HCT116 (cell line): Measurements from ENCODE around the gene PROSER2. TPM values are rescaled to one million over a fixed set of nuclear protein-coding genes. Genes with fewer than 3 reads are reported as not detected.

ENCODE experiments used
- ATAC-seq: fragments of 200-7000 bp; cut with Tn5 transposase; 2 replicates; pipeline ENCODE4 v1.9.1; 2020; ENCODE audit warnings: mild to moderate bottlenecking, moderate library complexity
- BruUV-seq: library from RNA; stranded (reverse); fragments of 400-500 nt; replicated peaks from 2 replicates; lab custom pipeline; 2021; lab: Mats Ljungman, UMichigan
- CTCF ChIA-PET: fragments of 300-600 bp; sonication (Branson Sonifier 250); formaldehyde crosslinking; loops from one replicate; lab custom pipeline; 2021; ENCODE audit warnings: antibody characterized with exemption; lab: Charles Lee
- POLR2A ChIA-PET: fragments of 300-600, 350-600 bp; sonication (Branson Sonifier 250); formaldehyde crosslinking; loops from one replicate; lab custom pipeline; 2021; ENCODE audit warnings: antibody characterized with exemption; lab: Charles Lee
- RAD21 ChIA-PET, 2 experiments: fragments of 300-600 bp; sonication (Branson Sonifier 250); formaldehyde crosslinking; loops; one replicate each; lab custom pipeline; 2023; ENCODE audit warnings: low total read pairs in 2 of 2; ENCODE audit not compliant: uncharacterized antibody in 2 of 2, unreplicated experiment in 2 of 2, low non-redundant PET in 1 of 2; lab: Charles Lee
- DNase-seq: peaks from one replicate; pipeline ENCODE4 v3.0.0-alpha.2; 2010; ENCODE audit warnings: low read depth, low spot score
- H2AFZ ChIP-seq: fragments of 200-600 bp; shearing (Covaris generic), sonication (generic); 2 replicates; pipeline ENCODE4 v1.6.1; 2017; ENCODE audit warnings: low read depth, mixed run types, mixed read lengths, antibody characterized with exemption, low read length; ENCODE audit not compliant: poor library complexity, severe bottlenecking
- H3K27ac ChIP-seq: 2 replicates; pipeline ENCODE4 v1.5.1; 2012; ENCODE audit warnings: low read depth, low read length
- H3K27me3 ChIP-seq: fragments of 200-600 bp; sonication (generic); 2 replicates; pipeline ENCODE4 v1.6.1; 2016; ENCODE audit warnings: mixed run types, low read length, mixed read lengths; ENCODE audit not compliant: insufficient read depth
- H3K36me3 ChIP-seq, 2 experiments: fragments of 200-500 bp in 1 of 2; fragments of 200-600 bp in 1 of 2; sonication (Bioruptor generic) in 1 of 2; sonication (generic) in 1 of 2; 2 replicates each; pipeline versions ENCODE4 v1.5.1 to v1.6.1; 2014 to 2016; ENCODE audit warnings: low read length in 2 of 2, inconsistent platforms in 1 of 2, mixed read lengths in 1 of 2, mixed run types in 1 of 2; ENCODE audit not compliant: insufficient read depth in 2 of 2, control insufficient read depth in 1 of 2
- H3K4me1 ChIP-seq, 2 experiments: fragments of 200-600 bp in 1 of 2; sonication (generic) in 1 of 2; 2 replicates each; pipeline versions ENCODE4 v1.5.1 to v1.6.1; 2012 to 2017; ENCODE audit warnings: low read length in 2 of 2, inconsistent platforms in 1 of 2, mild to moderate bottlenecking in 1 of 2, mixed read lengths in 1 of 2, mixed run types in 1 of 2, moderate library complexity in 1 of 2; ENCODE audit not compliant: insufficient read depth in 2 of 2, control insufficient read depth in 1 of 2
- H3K4me2 ChIP-seq: fragments of 200-600 bp; sonication (generic); 2 replicates; pipeline ENCODE4 v1.6.1; 2017; ENCODE audit warnings: mixed run types, low read length, mixed read lengths
- H3K4me3 ChIP-seq, 2 experiments: fragments of 200-600 bp in 1 of 2; sonication (generic) in 1 of 2; replicated peaks in 1 of 2; 2 replicates each; pipeline ENCODE4 v1.5.1; 2011 to 2016; ENCODE audit warnings: low read length in 2 of 2, control low read depth in 1 of 2, low read depth in 1 of 2, mild to moderate bottlenecking in 1 of 2, mixed read lengths in 1 of 2, mixed run types in 1 of 2
- H3K79me2 ChIP-seq: fragments of 200-600 bp; sonication (generic); 2 replicates; pipeline ENCODE4 v1.6.1; 2017; ENCODE audit warnings: mild to moderate bottlenecking, mixed run types, low read length, moderate library complexity, mixed read lengths; ENCODE audit not compliant: insufficient read depth
- H3K9ac ChIP-seq: fragments of 200-600 bp; sonication (generic); 2 replicates; pipeline ENCODE4 v1.6.1; 2016; ENCODE audit warnings: low read length, mixed read lengths
- H3K9me2 ChIP-seq: fragments of 200-600 bp; sonication (generic), shearing (Covaris generic); 2 replicates; pipeline ENCODE4 v1.6.1; 2017; ENCODE audit warnings: mixed run types, mild to moderate bottlenecking, moderate library complexity; ENCODE audit not compliant: insufficient read depth
- H3K9me3 ChIP-seq, 2 experiments: fragments of 200-500 bp in 1 of 2; fragments of 200-600 bp in 1 of 2; sonication (Bioruptor generic) in 1 of 2; sonication (generic) in 1 of 2; 2 replicates each; pipeline ENCODE4 v1.6.1; 2014 to 2017; ENCODE audit warnings: low read length in 2 of 2, mixed read lengths in 2 of 2, inconsistent platforms in 1 of 2, low read depth in 1 of 2, mild to moderate bottlenecking in 1 of 2, mixed run types in 1 of 2, moderate library complexity in 1 of 2; ENCODE audit not compliant: control insufficient read depth in 1 of 2, insufficient read depth in 1 of 2
- H4K20me1 ChIP-seq: fragments of 200-600 bp; sonication (generic), shearing (Covaris generic); 2 replicates; pipeline ENCODE4 v1.6.1; 2017; ENCODE audit warnings: mixed run types, mild to moderate bottlenecking, moderate library complexity; ENCODE audit not compliant: insufficient read depth
- CBX3 ChIP-seq: IDR thresholded peaks from 2 replicates; pipeline ENCODE4 v1.6.1; 2012; ENCODE audit warnings: low read depth
- CEBPB ChIP-seq: IDR thresholded peaks from 2 replicates; pipeline ENCODE4 v1.6.1; 2012; ENCODE audit warnings: low read depth
- CTCF ChIP-seq, 3 experiments: fragments of 200-600 bp in 1 of 3; sonication (generic) in 1 of 3; IDR thresholded peaks in 2 of 3; conservative IDR thresholded peaks in 1 of 3; 2 replicates each; pipeline ENCODE4 v1.5.1; 2012 to 2017; ENCODE audit warnings: low read depth in 2 of 3, low read length in 2 of 3, antibody characterized with exemption in 1 of 3, borderline replicate concordance in 1 of 3, control low read depth in 1 of 3, mild to moderate bottlenecking in 1 of 3, mixed read lengths in 1 of 3, mixed run types in 1 of 3, moderate library complexity in 1 of 3; ENCODE audit not compliant: insufficient read depth in 1 of 3
- EGR1 ChIP-seq: IDR thresholded peaks from 2 replicates; pipeline ENCODE4 v1.6.1; 2012; ENCODE audit warnings: low read depth
- EZH2 ChIP-seq: fragments of 200-600 bp; sonication (generic); IDR thresholded peaks from 2 replicates; pipeline ENCODE4 v1.6.1; 2017; ENCODE audit warnings: antibody characterized with exemption, mixed run types
- EZH2phosphoT487 ChIP-seq: fragments of 200-600 bp; IDR thresholded peaks from 2 replicates; pipeline ENCODE4 v1.6.1; 2018; ENCODE audit warnings: antibody characterized with exemption, borderline replicate concordance
- FOSL1 ChIP-seq: IDR thresholded peaks from 2 replicates; pipeline ENCODE4 v1.6.1; 2012; ENCODE audit warnings: low read depth
- POLR2A ChIP-seq: IDR thresholded peaks from 2 replicates; pipeline ENCODE4 v1.7.0; 2011; ENCODE audit warnings: borderline replicate concordance; ENCODE audit not compliant: insufficient read depth, insufficient read length; ENCODE audit errors: extremely low read depth
- SIN3A ChIP-seq: IDR thresholded peaks from 2 replicates; pipeline ENCODE4 v1.6.1; 2012; ENCODE audit warnings: low read depth
- SP1 ChIP-seq: IDR thresholded peaks from 2 replicates; pipeline ENCODE4 v1.6.1; 2012; ENCODE audit warnings: low read depth
- intact Hi-C: fragments of 100-400 bp; cut with micrococcal nuclease; formaldehyde crosslinking; loops from 2 replicates; pipeline ENCODE4 v1.10.0; 2022
- total RNA-seq: library from RNA; stranded (reverse); gene quantifications from one replicate; pipeline ENCODE4 v1.2.1, GENCODE V29; 2021; ENCODE audit not compliant: unreplicated experiment
- TF ChIP-seq, protein P1 (sequence below): IDR thresholded peaks from 2 replicates; pipeline ENCODE4 v1.6.1; 2012
- TF ChIP-seq, protein P2 (sequence below): IDR thresholded peaks from 2 replicates; pipeline ENCODE4 v1.6.1; 2012; ENCODE audit warnings: low read depth

The PROSER2 gene
- total RNA-seq, 1 experiment from 2014 or later = 46.2 TPM

GRCh38 chr10:11907914-11908313 is 84.8 kb downstream of the PROSER2 start:
- H3K9me3 ChIP-seq = no peaks in the 10 kb centered on the region
- DNase-seq (no peak), ATAC-seq (no peak)
- H3K4me3 ChIP-seq = no peak overlapping the region
- H3K9me2 ChIP-seq = no peaks in the 10 kb centered on the region
- H3K36me3 ChIP-seq = no peaks in the 10 kb centered on the region
- no peaks in the 10 kb centered on the region for H4K20me1 ChIP-seq
- ChIA-PET POLR2A (interaction anchor here (0.6 to 0.8 kb wide), 2 partner anchors 33 to 220 kb away, joined by 3 to 4 read pairs; no protein-coding TSS in a partner anchor), RAD21 (no interaction called here), CTCF (no interaction called here)
- intact Hi-C loops = no loop called here
- no TSS peak for BruUV-seq
- TF ChIP-seq EGR1 = no peak
- TF ChIP-seq SP1 = no peak
- no peak for TF ChIP-seq FOSL1
- no peak for TF ChIP-seq POLR2A
- TF ChIP-seq, protein P1, sequence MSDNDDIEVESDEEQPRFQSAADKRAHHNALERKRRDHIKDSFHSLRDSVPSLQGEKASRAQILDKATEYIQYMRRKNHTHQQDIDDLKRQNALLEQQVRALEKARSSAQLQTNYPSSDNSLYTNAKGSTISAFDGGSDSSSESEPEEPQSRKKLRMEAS = no peak
- TF ChIP-seq, protein P2, sequence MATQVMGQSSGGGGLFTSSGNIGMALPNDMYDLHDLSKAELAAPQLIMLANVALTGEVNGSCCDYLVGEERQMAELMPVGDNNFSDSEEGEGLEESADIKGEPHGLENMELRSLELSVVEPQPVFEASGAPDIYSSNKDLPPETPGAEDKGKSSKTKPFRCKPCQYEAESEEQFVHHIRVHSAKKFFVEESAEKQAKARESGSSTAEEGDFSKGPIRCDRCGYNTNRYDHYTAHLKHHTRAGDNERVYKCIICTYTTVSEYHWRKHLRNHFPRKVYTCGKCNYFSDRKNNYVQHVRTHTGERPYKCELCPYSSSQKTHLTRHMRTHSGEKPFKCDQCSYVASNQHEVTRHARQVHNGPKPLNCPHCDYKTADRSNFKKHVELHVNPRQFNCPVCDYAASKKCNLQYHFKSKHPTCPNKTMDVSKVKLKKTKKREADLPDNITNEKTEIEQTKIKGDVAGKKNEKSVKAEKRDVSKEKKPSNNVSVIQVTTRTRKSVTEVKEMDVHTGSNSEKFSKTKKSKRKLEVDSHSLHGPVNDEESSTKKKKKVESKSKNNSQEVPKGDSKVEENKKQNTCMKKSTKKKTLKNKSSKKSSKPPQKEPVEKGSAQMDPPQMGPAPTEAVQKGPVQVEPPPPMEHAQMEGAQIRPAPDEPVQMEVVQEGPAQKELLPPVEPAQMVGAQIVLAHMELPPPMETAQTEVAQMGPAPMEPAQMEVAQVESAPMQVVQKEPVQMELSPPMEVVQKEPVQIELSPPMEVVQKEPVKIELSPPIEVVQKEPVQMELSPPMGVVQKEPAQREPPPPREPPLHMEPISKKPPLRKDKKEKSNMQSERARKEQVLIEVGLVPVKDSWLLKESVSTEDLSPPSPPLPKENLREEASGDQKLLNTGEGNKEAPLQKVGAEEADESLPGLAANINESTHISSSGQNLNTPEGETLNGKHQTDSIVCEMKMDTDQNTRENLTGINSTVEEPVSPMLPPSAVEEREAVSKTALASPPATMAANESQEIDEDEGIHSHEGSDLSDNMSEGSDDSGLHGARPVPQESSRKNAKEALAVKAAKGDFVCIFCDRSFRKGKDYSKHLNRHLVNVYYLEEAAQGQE = no peak
- TF ChIP-seq CEBPB = no peak
- no peak for TF ChIP-seq SIN3A
- no peak for TF ChIP-seq EZH2phosphoT487
- TF ChIP-seq EZH2 = no peak
- TF ChIP-seq CTCF (IDR thresholded peaks at IDR 0.05 in 2 of 3, conservative IDR thresholded peaks at IDR 0.05 in 1 of 3; ENCODE audit: borderline replicate concordance in 1 of 3, insufficient read depth in 1 of 3, low read depth in 2 of 3, low read length in 2 of 3) = no peak
- no peak for TF ChIP-seq CBX3
- peaks cover 0 to 12% of the 10 kb centered on the region in 2 experiments; a peak in 1 of 4 replicates for H3K4me1 ChIP-seq
- no peak overlapping the region for H3K4me2 ChIP-seq
- H3K79me2 ChIP-seq = no peaks in the 10 kb centered on the region
- H3K9ac ChIP-seq = no peak overlapping the region
- H3K27ac ChIP-seq = no peak overlapping the region; the same call in 1 of the 2 replicates
- H2AFZ ChIP-seq = no peak overlapping the region
- H3K27me3 ChIP-seq = no peaks in the 10 kb centered on the region
